Uterus (tissue), 4 donors: ENCODE measurements around the gene CSNK1G2. TPM values are rescaled to one million over a fixed set of nuclear protein-coding genes. Genes with fewer than 3 reads are reported as not detected.

Experiments
- DNase-seq, 2 donors: peaks; one replicate each; pipeline ENCODE4 v3.0.0-alpha.2; 2019 to 2020
- H3K27ac ChIP-seq, 2 donors: fragments of 200-600 bp; sonication (generic); 1 replicate in 1 of 2; 2 replicates in 1 of 2; pipeline ENCODE4 v1.5.1; 2016 to 2018
- H3K27me3 ChIP-seq, 2 donors: fragments of 200-600 bp; sonication (generic); one replicate each; pipeline ENCODE4 v1.5.1; 2018 to 2019; ENCODE audit warnings: control low read depth in 1 of 2
- H3K36me3 ChIP-seq, 2 donors: fragments of 200-600 bp; sonication (generic); one replicate each; pipeline ENCODE4 v1.5.1; 2019; ENCODE audit warnings: control low read depth in 1 of 2
- H3K4me1 ChIP-seq, 2 donors: fragments of 200-600 bp; sonication (generic); one replicate each; pipeline ENCODE4 v1.5.1; 2018 to 2019; ENCODE audit warnings: control low read depth in 1 of 2
- H3K4me3 ChIP-seq, 2 donors: fragments of 200-600 bp; sonication (generic); 1 replicate in 1 of 2; 2 replicates in 1 of 2; pipeline ENCODE4 v1.5.1; 2018 to 2019; ENCODE audit warnings: mild to moderate bottlenecking in 1 of 2
- H3K9me3 ChIP-seq, 2 donors: fragments of 200-600 bp; sonication (generic); one replicate each; pipeline ENCODE4 v1.5.1; 2019; ENCODE audit warnings: control low read depth in 1 of 2
- POLR2A ChIP-seq, 2 donors: fragments of 450-650 bp; IDR thresholded peaks; one replicate each; pipeline ENCODE4 v1.6.1; 2016; ENCODE audit warnings: antibody characterized with exemption in 2 of 2, mild to moderate bottlenecking in 1 of 2, moderate library complexity in 1 of 2
- intact Hi-C: fragments of 100-400 bp; cut with DNase I; formaldehyde crosslinking; loops from one replicate; pipeline ENCODE4 v1.15.1; 2023; ENCODE audit warnings: low total_unique reads
- total RNA-seq, 4 donors: library from RNA; depleted of rRNA in 3 of 4; stranded (reverse); fragments of >200 nt in 3 of 4; gene quantifications; one replicate each; pipeline versions ENCODE4 v1.1.0 to v1.2.4, GENCODE V29; 2014 to 2023
- TF ChIP-seq, protein P1 (sequence below), 4 experiments: fragments of 200-600 bp in 2 of 4; fragments of 450-650 bp in 2 of 4; sonication (generic) in 2 of 4; IDR thresholded peaks; one replicate each; pipeline ENCODE4 v1.5.1; 2016 to 2019; ENCODE audit warnings: antibody characterized with exemption in 4 of 4, mild to moderate bottlenecking in 2 of 4, moderate library complexity in 1 of 4
- donor health status: DM: yes; HTN: yes; CAD: no.

Gene CSNK1G2
- total RNA-seq, 4 donors from 2014 or later = 8.2 to 59.4 (median 46.7) TPM

- TF ChIP-seq, protein P1, sequence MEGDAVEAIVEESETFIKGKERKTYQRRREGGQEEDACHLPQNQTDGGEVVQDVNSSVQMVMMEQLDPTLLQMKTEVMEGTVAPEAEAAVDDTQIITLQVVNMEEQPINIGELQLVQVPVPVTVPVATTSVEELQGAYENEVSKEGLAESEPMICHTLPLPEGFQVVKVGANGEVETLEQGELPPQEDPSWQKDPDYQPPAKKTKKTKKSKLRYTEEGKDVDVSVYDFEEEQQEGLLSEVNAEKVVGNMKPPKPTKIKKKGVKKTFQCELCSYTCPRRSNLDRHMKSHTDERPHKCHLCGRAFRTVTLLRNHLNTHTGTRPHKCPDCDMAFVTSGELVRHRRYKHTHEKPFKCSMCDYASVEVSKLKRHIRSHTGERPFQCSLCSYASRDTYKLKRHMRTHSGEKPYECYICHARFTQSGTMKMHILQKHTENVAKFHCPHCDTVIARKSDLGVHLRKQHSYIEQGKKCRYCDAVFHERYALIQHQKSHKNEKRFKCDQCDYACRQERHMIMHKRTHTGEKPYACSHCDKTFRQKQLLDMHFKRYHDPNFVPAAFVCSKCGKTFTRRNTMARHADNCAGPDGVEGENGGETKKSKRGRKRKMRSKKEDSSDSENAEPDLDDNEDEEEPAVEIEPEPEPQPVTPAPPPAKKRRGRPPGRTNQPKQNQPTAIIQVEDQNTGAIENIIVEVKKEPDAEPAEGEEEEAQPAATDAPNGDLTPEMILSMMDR (IDR thresholded peaks at IDR 0.05) = no peak
- TF ChIP-seq POLR2A (IDR thresholded peaks at IDR 0.05) = no peak
- H3K27me3 ChIP-seq = no peaks in the 10 kb centered on the region
- intact Hi-C loops = no loop called here
- no peaks in the 10 kb centered on the region for H3K9me3 ChIP-seq
- DNase-seq = no peak
- H3K4me3 ChIP-seq = no peak overlapping the region
- H3K36me3 ChIP-seq = no peaks in the 10 kb centered on the region
- no peaks in the 10 kb centered on the region for H3K4me1 ChIP-seq
- no peak overlapping the region for H3K27ac ChIP-seq
These were observed 40.3 kb downstream of the CSNK1G2 start for GRCh38 chr19:1981253-1981652.

DNA sequence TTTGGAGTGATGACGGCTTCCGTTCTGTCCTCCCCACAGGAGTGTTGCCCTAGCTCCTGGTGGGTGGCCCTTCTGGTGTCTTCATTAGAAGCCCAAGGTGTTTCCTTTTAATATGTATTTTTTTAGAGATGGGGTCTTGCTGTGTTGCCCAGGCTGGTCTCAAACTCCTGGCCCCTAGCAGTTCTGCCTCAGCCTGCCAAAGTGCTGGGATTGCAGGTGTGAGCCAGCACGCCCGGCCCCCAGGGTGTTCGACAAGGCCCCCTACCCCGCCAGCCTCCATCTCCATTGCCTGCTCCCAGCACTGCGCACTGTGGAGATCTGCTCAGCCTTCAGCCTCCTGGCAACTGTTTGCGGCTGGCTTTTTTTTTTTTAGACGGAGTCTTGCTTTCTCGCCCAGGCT lies 43.4 kb downstream of the CSNK1G2 start:
- H3K4me3 ChIP-seq = no peak overlapping the region
- H3K27me3 ChIP-seq = no peaks in the 10 kb centered on the region

DNA sequence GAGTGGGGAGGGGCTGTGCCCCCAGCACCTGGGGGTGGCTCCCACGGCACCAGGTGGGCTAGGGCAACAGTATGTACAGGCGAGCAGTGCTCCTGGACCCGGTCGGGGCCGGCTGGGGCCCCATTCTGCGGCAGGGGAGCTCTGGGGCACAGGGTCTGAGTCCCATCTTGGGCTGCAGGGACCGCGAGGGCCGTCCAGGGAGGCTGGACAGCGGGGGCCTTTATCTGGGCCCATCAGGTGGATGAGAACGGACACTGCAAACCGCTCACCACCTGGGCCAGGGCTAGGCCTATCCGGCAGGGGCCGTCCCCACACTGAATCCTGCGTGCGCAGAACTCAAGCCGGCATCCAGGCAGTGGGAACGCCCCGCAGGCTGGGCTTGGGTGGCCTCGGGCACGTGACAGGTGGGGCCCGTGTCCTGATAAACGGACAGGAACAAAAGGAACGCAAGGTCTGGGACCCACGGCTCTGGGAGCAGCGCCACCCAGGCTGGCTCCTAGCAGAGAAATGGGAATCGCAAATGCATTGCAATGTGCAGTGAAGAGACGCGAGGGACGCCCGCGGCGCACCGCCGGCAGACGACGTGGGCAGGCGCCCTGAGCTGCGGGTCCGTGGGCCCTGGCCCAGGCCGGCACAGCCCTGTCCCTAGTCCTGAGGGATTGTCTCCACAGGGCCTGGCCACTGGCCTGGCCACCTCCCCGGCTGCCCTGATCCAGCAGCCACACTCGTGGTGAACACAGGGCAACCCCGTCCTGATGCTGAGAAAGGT lies 44.8 kb downstream of the CSNK1G2 start:
- intact Hi-C loops = no loop called here
- no peaks in the 10 kb centered on the region for H3K36me3 ChIP-seq

More for the DNA sequence above, 43.4 kb downstream of the CSNK1G2 start:
- H3K9me3 ChIP-seq = no peaks in the 10 kb centered on the region
- DNase-seq = no peak
- no peak for TF ChIP-seq POLR2A (IDR thresholded peaks at IDR 0.05)
- TF ChIP-seq, protein P1 (IDR thresholded peaks at IDR 0.05) = no peak
- no peaks in the 10 kb centered on the region for H3K36me3 ChIP-seq
- no peak overlapping the region for H3K27ac ChIP-seq
- intact Hi-C loops = no loop called here
- no peaks in the 10 kb centered on the region for H3K4me1 ChIP-seq

DNA sequence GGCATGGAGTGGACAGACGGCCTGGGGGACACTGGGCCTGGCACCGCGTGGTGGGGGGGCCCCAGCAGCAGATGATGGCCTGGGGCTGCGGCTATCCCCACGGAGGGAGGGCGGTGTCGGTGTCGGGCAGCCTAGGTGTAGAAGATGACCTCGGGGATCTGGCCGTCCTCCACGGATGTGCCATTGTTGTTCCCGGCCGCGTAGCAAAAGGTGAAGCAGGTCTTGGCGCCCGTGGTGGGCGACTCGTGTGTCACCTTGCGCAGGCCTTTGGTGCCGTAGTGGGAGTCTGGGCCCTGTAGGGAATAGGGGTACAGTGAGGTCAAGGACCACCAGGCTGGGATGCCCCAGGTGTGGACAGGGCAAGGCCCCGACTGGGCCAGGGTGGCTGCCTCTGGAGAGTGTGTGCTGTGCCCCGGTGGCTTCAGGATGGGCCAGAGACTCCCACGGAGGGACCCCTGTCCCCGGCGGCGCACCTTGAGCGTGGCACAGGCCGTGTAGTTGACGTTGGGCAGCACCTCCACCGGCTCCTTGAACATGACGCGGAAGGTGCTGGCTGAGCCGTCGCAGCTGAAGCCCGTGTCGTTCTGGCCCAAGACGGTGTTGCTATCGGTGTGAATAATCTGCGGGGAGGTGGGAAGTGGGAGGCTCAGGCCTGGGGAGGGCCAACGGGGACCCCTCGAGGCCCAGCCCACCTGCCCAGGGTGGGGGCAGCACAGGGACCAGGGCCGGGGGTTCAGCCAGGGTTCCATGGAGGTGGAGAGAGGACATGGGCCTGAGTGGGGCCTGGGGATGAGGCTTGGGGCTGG lies 45.6 kb downstream of the CSNK1G2 start:
- no peak overlapping the region for H3K27ac ChIP-seq
- TF ChIP-seq, protein P1 (IDR thresholded peaks at IDR 0.05) = no peak
- no peak for TF ChIP-seq POLR2A (IDR thresholded peaks at IDR 0.05)
- H3K9me3 ChIP-seq = no peaks in the 10 kb centered on the region
- no peak overlapping the region for H3K4me3 ChIP-seq
- no peaks in the 10 kb centered on the region for H3K36me3 ChIP-seq
- DNase-seq = no peak
- intact Hi-C loops = no loop called here
- H3K4me1 ChIP-seq = no peaks in the 10 kb centered on the region
- no peaks in the 10 kb centered on the region for H3K27me3 ChIP-seq

More for the DNA sequence above, 44.8 kb downstream of the CSNK1G2 start:
- DNase-seq = no peak
- no peaks in the 10 kb centered on the region for H3K27me3 ChIP-seq
- TF ChIP-seq, protein P1 (IDR thresholded peaks at IDR 0.05) = no peak
- TF ChIP-seq POLR2A (IDR thresholded peaks at IDR 0.05) = no peak
- no peak overlapping the region for H3K27ac ChIP-seq
- H3K9me3 ChIP-seq = no peaks in the 10 kb centered on the region
- no peaks in the 10 kb centered on the region for H3K4me1 ChIP-seq
- H3K4me3 ChIP-seq = no peak overlapping the region
